Gastrocnemius medialis (tissue), 4 donors: ENCODE measurements around the gene RGP1.

Source experiments
- POLR2A ChIP-seq, 2 donors: fragments of 450-650 bp; IDR thresholded peaks; one replicate each; pipeline ENCODE4 v1.6.1; 2017; ENCODE audit warnings: antibody characterized with exemption in 2 of 2, mild to moderate bottlenecking in 2 of 2, moderate library complexity in 2 of 2
- TF ChIP-seq, protein P1 (sequence below), 5 experiments: fragments of 450-650 bp in 3 of 5; fragments of 200-600 bp in 2 of 5; sonication (generic) in 2 of 5; IDR thresholded peaks in 4 of 5; conservative IDR thresholded peaks in 1 of 5; 1 replicate in 4 of 5; 2 replicates in 1 of 5; pipeline ENCODE4 v1.5.1; 2016 to 2019; ENCODE audit warnings: antibody characterized with exemption in 5 of 5, mild to moderate bottlenecking in 3 of 5, moderate library complexity in 3 of 5

DNA sequence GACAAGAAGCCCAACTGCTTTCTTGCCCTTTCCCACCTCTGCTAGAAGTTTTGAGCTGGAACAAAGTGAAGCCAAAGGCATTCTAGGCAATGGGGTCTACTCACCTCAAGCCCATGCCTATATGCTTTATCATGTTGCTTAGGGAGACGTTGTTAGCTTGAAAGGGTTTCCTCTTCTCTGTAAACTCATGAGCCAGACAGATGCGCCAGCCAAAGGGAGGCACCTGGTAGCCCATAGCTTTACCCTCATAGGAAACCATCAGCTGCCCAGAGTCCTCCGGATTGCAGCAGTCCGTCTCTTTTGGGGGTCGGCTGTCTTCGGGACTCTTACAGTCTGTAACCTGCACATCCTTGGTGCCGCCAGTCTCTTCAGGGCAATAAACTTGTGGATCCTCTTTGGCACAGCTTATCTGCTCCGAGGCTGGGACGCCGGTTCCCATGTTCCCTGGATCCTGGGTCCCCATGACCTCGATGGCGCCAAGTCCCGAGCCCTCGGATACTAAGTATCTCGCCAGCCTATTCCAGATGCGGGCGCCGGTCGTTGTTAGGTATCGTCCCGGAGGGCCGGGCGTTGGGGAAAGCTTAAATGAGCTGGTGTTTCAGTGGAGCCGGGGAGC, 737 bp upstream of the RGP1 start:
- TF ChIP-seq, protein P1, sequence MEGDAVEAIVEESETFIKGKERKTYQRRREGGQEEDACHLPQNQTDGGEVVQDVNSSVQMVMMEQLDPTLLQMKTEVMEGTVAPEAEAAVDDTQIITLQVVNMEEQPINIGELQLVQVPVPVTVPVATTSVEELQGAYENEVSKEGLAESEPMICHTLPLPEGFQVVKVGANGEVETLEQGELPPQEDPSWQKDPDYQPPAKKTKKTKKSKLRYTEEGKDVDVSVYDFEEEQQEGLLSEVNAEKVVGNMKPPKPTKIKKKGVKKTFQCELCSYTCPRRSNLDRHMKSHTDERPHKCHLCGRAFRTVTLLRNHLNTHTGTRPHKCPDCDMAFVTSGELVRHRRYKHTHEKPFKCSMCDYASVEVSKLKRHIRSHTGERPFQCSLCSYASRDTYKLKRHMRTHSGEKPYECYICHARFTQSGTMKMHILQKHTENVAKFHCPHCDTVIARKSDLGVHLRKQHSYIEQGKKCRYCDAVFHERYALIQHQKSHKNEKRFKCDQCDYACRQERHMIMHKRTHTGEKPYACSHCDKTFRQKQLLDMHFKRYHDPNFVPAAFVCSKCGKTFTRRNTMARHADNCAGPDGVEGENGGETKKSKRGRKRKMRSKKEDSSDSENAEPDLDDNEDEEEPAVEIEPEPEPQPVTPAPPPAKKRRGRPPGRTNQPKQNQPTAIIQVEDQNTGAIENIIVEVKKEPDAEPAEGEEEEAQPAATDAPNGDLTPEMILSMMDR (IDR thresholded peaks at IDR 0.05 in 4 of 5, conservative IDR thresholded peaks at IDR 0.05 in 1 of 5): no peak
- no peak for TF ChIP-seq POLR2A (IDR thresholded peaks at IDR 0.05)
